ENCODE data around the gene C10orf90.

The C10orf90 gene

GRCh38 chr10:126654579-126654978 is 15.9 kb downstream of the C10orf90 start:
- ChIA-PET POLR2A (no interaction called here), CTCF (interaction anchor here (1.3 kb wide), 1 partner anchor 77 kb away, joined by 3 read pairs; no protein-coding TSS in a partner anchor)
- Histone ChIP-seq H3K9me3 (ENCODE audit: control insufficient read depth, insufficient read depth, low read depth, low read length) (no peaks in the 10 kb centered on the region), H3K4me3 (ENCODE audit: low read depth, low read length) (no peak overlapping the region), H3K4me1 (ENCODE audit: control insufficient read depth, insufficient read depth, low read length) (no peaks in the 10 kb centered on the region), H3K36me3 (ENCODE audit: control insufficient read depth in 2 of 2, insufficient read depth in 1 of 2, low read length in 2 of 2) (no peaks in the 10 kb centered on the region), H3K27ac (ENCODE audit: extremely low read depth, low read depth, low read length) (no peak overlapping the region)
- no peak for TF ChIP-seq ZNF214 (tag by site-specific recombination; IDR thresholded peaks at IDR 0.05; ENCODE audit: borderline replicate concordance)
- TF ChIP-seq ZNF514 (tag by site-specific recombination; IDR thresholded peaks at IDR 0.05) = no peak
- TF ChIP-seq ZNF777 (tag by site-specific recombination; IDR thresholded peaks at IDR 0.05; ENCODE audit: borderline replicate concordance) = no peak
- TF ChIP-seq ZNF830 (tag by site-specific recombination; IDR thresholded peaks at IDR 0.05; ENCODE audit: low read depth) = no peak
- no peak for TF ChIP-seq ZNF645 (tag by site-specific recombination; IDR thresholded peaks at IDR 0.05)
- TF ChIP-seq ZNF138 (tag by site-specific recombination; IDR thresholded peaks at IDR 0.05; ENCODE audit: borderline replicate concordance) = no peak
- no peak for TF ChIP-seq ZNF501 (tag by site-specific recombination; IDR thresholded peaks at IDR 0.05)
- no peak for TF ChIP-seq HIC1 (tag by site-specific recombination; IDR thresholded peaks at IDR 0.05)
- no peak for TF ChIP-seq ZSCAN16 (tag by site-specific recombination; IDR thresholded peaks at IDR 0.05)
- no peak for TF ChIP-seq ZNF768 (tag by site-specific recombination; IDR thresholded peaks at IDR 0.05)
- TF ChIP-seq ZNF391 (tag by site-specific recombination; IDR thresholded peaks at IDR 0.05; ENCODE audit: borderline replicate concordance, low read depth) = no peak
- no peak for TF ChIP-seq ZNF530 (tag by site-specific recombination; IDR thresholded peaks at IDR 0.05; ENCODE audit: low read depth)
- TF ChIP-seq ZNF114 (tag by site-specific recombination; IDR thresholded peaks at IDR 0.05) = no peak
- no peak for TF ChIP-seq PRDM2 (tag by site-specific recombination; IDR thresholded peaks at IDR 0.05; ENCODE audit: borderline replicate concordance)
- no peak for TF ChIP-seq ELK4 (IDR thresholded peaks at IDR 0.05; ENCODE audit: borderline replicate concordance, low read depth, low read length)
- no peak for TF ChIP-seq ZNF112 (tag by site-specific recombination; IDR thresholded peaks at IDR 0.05)
- TF ChIP-seq ZNF366 (tag by site-specific recombination; conservative IDR thresholded peaks at IDR 0.05) = no peak
- TF ChIP-seq ZNF266 (tag by site-specific recombination; IDR thresholded peaks at IDR 0.05; ENCODE audit: low read depth) = no peak
- TF ChIP-seq ZNF404 (tag by site-specific recombination; IDR thresholded peaks at IDR 0.05) = no peak

All from HEK293 (cell line).